H9 (cell line): ENCODE data around the gene PSMD10. TPM values are rescaled to one million over a fixed set of nuclear protein-coding genes. Genes with fewer than 3 reads are reported as not detected.

Source experiments
- DNase-seq: peaks from one replicate; pipeline ENCODE4 v3.0.0-alpha.2; 2017
- H2AFZ ChIP-seq: one replicate; pipeline ENCODE4 v1.6.1; 2013; ENCODE audit warnings: mild to moderate bottlenecking, low read length, control low read depth, moderate library complexity
- H2AK5ac ChIP-seq: 2 replicates; pipeline ENCODE4 v1.6.1; 2013; ENCODE audit warnings: low read length, control low read depth, mixed read lengths; ENCODE audit not compliant: insufficient read length
- H2BK120ac ChIP-seq: one replicate; pipeline ENCODE4 v1.6.1; 2013; ENCODE audit warnings: low read depth, mild to moderate bottlenecking, low read length, control low read depth, inconsistent platforms; ENCODE audit not compliant: poor library complexity, severe bottlenecking
- H2BK12ac ChIP-seq: 2 replicates; pipeline ENCODE4 v1.6.1; 2013; ENCODE audit warnings: low read length, control low read depth, mixed read lengths, low read depth; ENCODE audit not compliant: insufficient read length
- H2BK15ac ChIP-seq: 2 replicates; pipeline ENCODE4 v1.6.1; 2013; ENCODE audit warnings: low read depth, low read length, control low read depth
- H2BK20ac ChIP-seq: one replicate; pipeline ENCODE4 v1.6.1; 2013; ENCODE audit warnings: low read depth, mild to moderate bottlenecking, low read length, control low read depth, inconsistent platforms; ENCODE audit not compliant: poor library complexity, severe bottlenecking
- H2BK5ac ChIP-seq: 2 replicates; pipeline ENCODE4 v1.6.1; 2013; ENCODE audit warnings: low read length, control low read depth, mixed read lengths; ENCODE audit not compliant: insufficient read length
- H3K14ac ChIP-seq: 2 replicates; pipeline ENCODE4 v1.6.1; 2013; ENCODE audit warnings: low read length, control low read depth; ENCODE audit not compliant: insufficient read depth
- H3K18ac ChIP-seq: 2 replicates; pipeline ENCODE4 v1.6.1; 2013; ENCODE audit warnings: low read depth, mild to moderate bottlenecking, mixed read lengths, low read length, control low read depth; ENCODE audit not compliant: insufficient read length
- H3K23ac ChIP-seq: 2 replicates; pipeline ENCODE4 v1.6.1; 2013; ENCODE audit warnings: low read length, control low read depth, mixed read lengths, low read depth; ENCODE audit not compliant: insufficient read length
- H3K23me2 ChIP-seq: 2 replicates; pipeline ENCODE4 v1.6.1; 2013; ENCODE audit warnings: low read depth, mild to moderate bottlenecking, mixed read lengths, low read length, control low read depth; ENCODE audit not compliant: insufficient read length, poor library complexity, severe bottlenecking
- H3K27ac ChIP-seq: 2 replicates; pipeline ENCODE4 v1.5.1; 2013; ENCODE audit warnings: low read length, control low read depth, mixed read lengths, low read depth; ENCODE audit not compliant: insufficient read length
- H3K27me3 ChIP-seq: 2 replicates; pipeline ENCODE4 v1.6.1; 2013; ENCODE audit warnings: low read length, control low read depth, inconsistent platforms; ENCODE audit not compliant: insufficient read depth
- H3K4ac ChIP-seq: 2 replicates; pipeline ENCODE4 v1.6.1; 2013; ENCODE audit warnings: low read depth, mild to moderate bottlenecking, control low read depth, inconsistent platforms, low read length, moderate library complexity
- H3K4me1 ChIP-seq: 2 replicates; pipeline ENCODE4 v1.6.1; 2013; ENCODE audit warnings: low read length, control low read depth, inconsistent platforms; ENCODE audit not compliant: insufficient read depth
- H3K4me2 ChIP-seq: 2 replicates; pipeline ENCODE4 v1.6.1; 2013; ENCODE audit warnings: low read length, control low read depth, mixed read lengths; ENCODE audit not compliant: insufficient read length, insufficient read depth
- H3K56ac ChIP-seq: 2 replicates; pipeline ENCODE4 v1.6.1; 2013; ENCODE audit warnings: low read depth, mild to moderate bottlenecking, mixed read lengths, low read length, control low read depth; ENCODE audit not compliant: insufficient read length
- H3K79me1 ChIP-seq: 2 replicates; pipeline ENCODE4 v1.6.1; 2013; ENCODE audit warnings: low read depth, mild to moderate bottlenecking, moderate library complexity, low read length, control low read depth, inconsistent platforms; ENCODE audit not compliant: insufficient read depth, poor library complexity, severe bottlenecking
- H3K79me2 ChIP-seq: 2 replicates; pipeline ENCODE4 v1.6.1; 2013; ENCODE audit warnings: low read length, control low read depth, inconsistent platforms; ENCODE audit not compliant: insufficient read depth
- H3K9ac ChIP-seq: 2 replicates; pipeline ENCODE4 v1.6.1; 2013; ENCODE audit warnings: low read length, control low read depth, mixed read lengths; ENCODE audit not compliant: insufficient read length; ENCODE audit errors: extremely low read depth
- H3K9me3 ChIP-seq: one replicate; pipeline ENCODE4 v1.6.1; 2013; ENCODE audit warnings: low read depth, low read length, inconsistent platforms; ENCODE audit not compliant: control insufficient read depth
- H3T11ph ChIP-seq: one replicate; pipeline ENCODE4 v1.6.1; 2013; ENCODE audit warnings: mild to moderate bottlenecking, low read length, control low read depth, inconsistent platforms
- H4K20me1 ChIP-seq: one replicate; pipeline ENCODE4 v1.6.1; 2013; ENCODE audit not compliant: control insufficient read depth, insufficient read length, insufficient read depth
- H4K5ac ChIP-seq: 2 replicates; pipeline ENCODE4 v1.6.1; 2013; ENCODE audit warnings: low read depth, mild to moderate bottlenecking, mixed read lengths, low read length, control low read depth; ENCODE audit not compliant: insufficient read length
- H4K8ac ChIP-seq: replicated peaks from 2 replicates; pipeline ENCODE4 v1.6.1; 2013; ENCODE audit warnings: low read length, control low read depth, mixed read lengths, low read depth; ENCODE audit not compliant: insufficient read length
- H4K91ac ChIP-seq: 2 replicates; pipeline ENCODE4 v1.6.1; 2013; ENCODE audit warnings: low read depth, mild to moderate bottlenecking, moderate library complexity, mixed read lengths, low read length, control low read depth; ENCODE audit not compliant: insufficient read length
- H3K27ac Mint-ChIP-seq, 3 experiments: 2 replicates in 2 of 3; 3 replicates in 1 of 3; pipeline ENCODE4 v1.8.0; 2020 to 2021; ENCODE audit warnings: mixed read lengths in 3 of 3, mild to moderate bottlenecking in 1 of 3, moderate library complexity in 1 of 3
- H3K27me3 Mint-ChIP-seq: 2 replicates; pipeline ENCODE4 v1.8.0; 2021; ENCODE audit warnings: low read depth, mild to moderate bottlenecking, moderate library complexity, mixed read lengths
- H3K36me3 Mint-ChIP-seq, 3 experiments: 2 replicates in 2 of 3; 3 replicates in 1 of 3; pipeline ENCODE4 v1.8.0; 2020 to 2021; ENCODE audit warnings: low read depth in 3 of 3, mixed read lengths in 3 of 3; ENCODE audit not compliant: insufficient read depth in 1 of 3
- H3K4me1 Mint-ChIP-seq, 2 experiments: 2 replicates each; pipeline ENCODE4 v1.8.0; 2020; ENCODE audit warnings: mixed read lengths in 2 of 2
- H3K4me3 Mint-ChIP-seq, 2 experiments: 2 replicates in 1 of 2; 3 replicates in 1 of 2; pipeline ENCODE4 v1.8.0; 2020 to 2021; ENCODE audit warnings: mild to moderate bottlenecking in 2 of 2, mixed read lengths in 2 of 2, moderate library complexity in 1 of 2
- H3K9me3 Mint-ChIP-seq, 2 experiments: 2 replicates in 1 of 2; 3 replicates in 1 of 2; pipeline ENCODE4 v1.8.0; 2020; ENCODE audit warnings: mild to moderate bottlenecking in 2 of 2, mixed read lengths in 2 of 2, moderate library complexity in 1 of 2
- CTCF ChIP-seq: fragments of 200-600 bp; sonication (generic); conservative IDR thresholded peaks from 3 replicates; pipeline ENCODE4 v1.8.0; 2021; ENCODE audit warnings: antibody characterized with exemption, mild to moderate bottlenecking
- WGBS: extraction: QIAGEN DNeasy Blood & Tissue Kit; methylation state at CpG from one replicate; pipeline ENCODE4 v1.1.7; 2013; ENCODE audit warnings: missing lambda C conversion rate, low lambda C conversion rate, mixed read lengths; ENCODE audit not compliant: insufficient read length; ENCODE audit errors: extremely low coverage; 5-methylcytosine and 5-hydroxymethylcytosine counted together
- total RNA-seq: library from RNA; stranded (reverse); gene quantifications from 2 replicates; pipeline ENCODE4 v1.2.1, GENCODE V29; 2021

The PSMD10 gene
- total RNA-seq, 1 experiment from 2014 or later: 93.9 TPM

- Histone ChIP-seq H3K79me2 (no peaks in the 10 kb centered on the region), H3K4me2 (no peak overlapping the region), H4K20me1 (no peaks in the 10 kb centered on the region), H4K8ac (no peak overlapping the region), H2AK5ac (no peak overlapping the region), H3K4ac (no peak overlapping the region), H3K23ac (no peak overlapping the region), H4K5ac (no peak overlapping the region), H2BK20ac (no peak overlapping the region), H3T11ph (no peak overlapping the region), H3K9ac (no peak overlapping the region), H2BK12ac (no peak overlapping the region), H3K27me3 (no peaks in the 10 kb centered on the region), H2AFZ (no peak overlapping the region), H3K27ac (no peak overlapping the region), H3K56ac (no peak overlapping the region), H3K79me1 (no peaks in the 10 kb centered on the region), H3K18ac (no peak overlapping the region), H2BK15ac (no peak overlapping the region), H3K4me1 (peaks cover 9% of the 10 kb centered on the region; the same call in 1 of the 2 replicates), H2BK120ac (no peak overlapping the region), H2BK5ac (no peak overlapping the region), H3K14ac (no peak overlapping the region), H3K23me2 (no peaks in the 10 kb centered on the region), H3K9me3 (no peaks in the 10 kb centered on the region), H4K91ac (no peak overlapping the region)
- Mint-ChIP-seq H3K36me3 (no peaks in the 10 kb centered on the region; a peak in 1 of 7 replicates), H3K27me3 (no peaks in the 10 kb centered on the region), H3K4me1 (peaks cover 27 to 35% of the 10 kb centered on the region in 2 experiments), H3K27ac (peak overlapping the region; percentile 59 to 95 (median 93); a peak in 3 of 7 replicates), H3K9me3 (no peaks in the 10 kb centered on the region), H3K4me3 (no peak overlapping the region)
- WGBS: no CpG with 5 or more reads among the region's 4 CpGs
- no peak for TF ChIP-seq CTCF
- no peak for DNase-seq
Observed at GRCh38 chrX:108127152-108127551, 35.8 kb upstream of the PSMD10 start.
